GM18517 (cell line): ENCODE data around the gene NUP214.

Source experiments
- ATAC-seq: cut with Tn5 transposase; IDR thresholded peaks from one replicate; pipeline ENCODE4 v1.9.1; 2021; ENCODE audit warnings: mild to moderate bottlenecking, moderate library complexity; ENCODE audit not compliant: unreplicated experiment

NUP214 gene

GRCh38 chr9:131274674-131275331 lies 149.4 kb downstream of the NUP214 start:
- no peak for ATAC-seq

- ATAC-seq, result no peak
These were observed 150.1 kb downstream of the NUP214 start for GRCh38 chr9:131275332-131276093.

DNA sequence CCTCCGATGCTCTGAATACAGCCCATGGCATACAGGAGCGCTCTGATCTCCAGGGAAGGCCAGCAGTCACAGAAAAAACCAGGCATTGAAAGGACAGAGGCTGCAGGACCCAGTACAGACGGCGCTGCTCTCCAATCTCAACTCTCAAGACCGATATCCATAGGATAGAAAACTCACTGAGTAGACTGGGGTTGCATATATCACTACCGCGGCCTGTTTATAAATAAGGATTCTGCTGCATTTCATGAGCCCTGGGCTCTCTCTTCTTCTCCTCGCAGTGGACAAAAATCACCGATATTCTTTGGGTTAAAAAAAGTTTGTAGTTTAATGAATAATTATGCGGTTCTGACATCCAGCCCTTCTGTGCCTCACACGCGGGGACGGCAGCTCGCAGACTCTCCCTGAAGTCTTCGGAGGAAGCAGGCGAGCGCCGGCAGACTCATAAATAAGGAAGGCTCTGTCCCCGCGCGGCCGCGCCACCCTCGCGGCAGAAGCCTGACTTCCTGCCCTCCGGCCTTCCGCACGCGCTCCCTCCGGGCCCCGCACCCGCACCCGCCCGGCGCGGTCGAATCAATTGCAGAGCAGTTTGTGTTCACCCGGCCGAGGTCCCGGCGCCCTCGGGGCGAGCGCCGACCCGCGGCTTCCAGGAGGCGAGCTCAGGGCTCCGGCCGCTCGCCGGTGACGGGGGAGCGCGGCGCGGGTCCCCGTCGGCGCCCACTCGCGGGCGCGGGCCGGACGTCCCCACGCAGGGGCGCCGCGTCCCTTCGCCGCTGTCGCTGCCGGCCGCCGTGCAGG lies 150.9 kb downstream of the NUP214 start, which contains the start of gene FAM78A:
Gene FAM78A (minus strand): TSS at position 417 of the 795 bp plus-strand sequence. CDS start 331 bp downstream, at position 86.
- no peak for ATAC-seq

GRCh38 chr9:131276891-131277286 lies 151.5 kb downstream of the NUP214 start:
- ATAC-seq, result no peak

DNA sequence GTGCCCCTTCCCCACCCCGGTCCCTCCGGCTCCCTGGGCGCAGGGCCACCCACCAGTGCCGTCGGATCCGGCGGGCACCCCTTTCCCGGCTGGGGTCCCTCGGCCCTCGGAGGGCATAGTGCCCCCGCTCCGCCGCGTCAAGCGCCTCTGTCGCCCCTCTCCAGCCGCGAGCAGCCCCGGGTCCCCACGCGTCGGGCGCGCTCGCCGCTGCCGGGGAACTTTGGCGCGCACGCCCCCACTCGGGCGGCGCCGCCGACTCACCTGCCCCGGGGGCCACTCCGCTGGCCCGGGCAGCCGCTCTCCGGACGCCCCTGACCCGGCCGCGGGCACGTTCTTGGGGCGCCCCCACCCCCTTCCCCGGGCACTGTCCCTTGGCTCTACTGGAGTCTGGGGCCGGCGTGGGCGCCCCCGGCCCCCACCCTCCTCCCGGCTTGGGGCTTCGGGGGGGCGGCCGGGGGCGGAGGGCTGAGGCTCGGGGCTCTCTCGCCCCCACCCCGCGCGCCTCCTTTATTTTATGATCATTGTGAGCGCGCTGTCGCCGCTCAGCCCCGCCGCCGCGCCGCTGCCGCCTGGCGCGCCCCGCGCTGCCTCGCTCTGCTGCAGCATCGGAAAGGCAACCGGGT lies 152.0 kb downstream of the NUP214 start:
- no peak for ATAC-seq

GRCh38 chr9:131277910-131278701 lies 152.7 kb downstream of the NUP214 start:
- no peak for ATAC-seq

DNA sequence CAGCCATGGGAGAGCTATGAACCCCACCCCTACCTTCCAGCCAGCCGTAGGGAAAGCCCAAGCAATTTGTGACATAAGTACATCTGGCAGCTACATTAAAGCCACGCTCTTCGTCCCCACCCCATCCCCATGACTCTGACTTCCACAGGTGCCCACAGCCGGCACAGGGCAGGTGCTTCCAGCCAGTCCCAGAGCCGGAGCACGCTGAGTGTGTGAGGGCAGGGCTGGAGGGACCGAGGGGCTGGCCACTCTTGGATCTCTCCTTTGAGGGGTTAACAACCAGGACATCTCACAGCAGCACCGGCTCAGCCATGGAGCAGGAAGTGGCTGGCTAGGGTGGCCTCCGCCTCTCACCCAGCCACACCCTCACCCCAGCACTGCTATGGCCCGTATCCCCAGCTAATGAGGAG lies 153.3 kb downstream of the NUP214 start:
- no peak for ATAC-seq

DNA sequence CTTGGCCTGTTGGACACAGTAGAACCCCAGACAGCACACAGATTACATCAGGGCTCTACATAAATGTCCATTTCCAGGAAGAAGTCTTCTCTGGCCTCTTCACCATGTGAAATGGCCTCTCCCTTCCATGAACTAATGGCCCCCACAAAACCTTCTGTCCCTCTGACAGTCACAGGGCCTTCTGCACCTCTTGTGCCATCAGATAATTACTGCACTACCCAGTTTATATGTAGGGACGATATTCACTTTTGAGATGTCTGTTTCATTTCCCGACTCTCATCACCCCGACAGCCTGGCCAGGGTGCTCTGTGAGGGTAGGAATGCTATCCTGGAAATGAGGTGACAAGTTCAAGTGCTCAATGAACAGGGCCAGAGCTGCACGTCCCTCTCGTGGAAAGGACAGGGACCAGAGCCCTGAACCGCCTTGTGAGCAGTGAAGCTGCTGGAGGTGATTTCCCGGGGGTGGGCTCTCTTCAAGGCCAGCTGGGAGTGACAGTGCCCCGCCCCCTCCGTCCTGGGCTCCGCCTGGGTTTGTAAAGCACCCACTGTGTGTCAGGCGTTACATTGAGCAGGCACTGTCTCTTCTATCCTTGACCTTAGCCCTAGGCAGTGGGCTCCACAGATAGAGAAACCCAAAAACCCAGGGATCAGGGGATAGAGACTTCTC lies 153.9 kb downstream of the NUP214 start:
- ATAC-seq, result no peak

DNA sequence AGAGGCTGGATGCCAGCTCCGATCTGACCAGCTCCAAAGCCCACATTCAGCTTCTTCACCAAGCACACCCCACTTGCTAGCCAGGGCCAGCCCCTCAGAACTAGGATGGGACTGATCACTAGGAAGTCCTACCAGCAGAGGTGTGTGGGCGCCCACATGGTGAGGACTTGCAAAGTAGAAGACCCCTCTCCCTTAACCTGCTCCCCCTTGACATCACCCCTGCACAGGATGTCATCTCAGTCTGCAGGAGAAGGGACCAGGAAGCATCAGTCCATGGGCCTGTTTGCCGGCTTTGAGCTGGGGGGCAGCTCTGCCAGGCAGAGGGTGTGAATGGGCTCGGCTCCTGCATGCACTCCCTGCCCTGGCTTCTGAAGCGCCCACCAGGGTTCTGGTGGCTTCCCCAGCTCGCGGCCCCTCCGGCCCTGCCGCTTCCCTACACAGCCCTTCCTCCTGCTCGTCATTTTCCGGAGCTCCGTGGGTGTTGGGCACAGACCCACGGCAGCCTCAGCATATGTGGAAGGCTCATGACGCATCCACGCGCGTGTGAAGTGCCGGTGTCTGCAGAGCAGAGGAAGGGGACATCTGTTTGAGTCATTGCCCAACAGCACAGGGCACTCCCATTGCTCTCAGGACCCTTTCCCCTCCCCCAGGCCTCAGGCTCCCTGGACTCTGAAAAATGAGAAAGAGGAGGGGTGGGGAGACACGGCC lies 154.6 kb downstream of the NUP214 start:
- ATAC-seq, result no peak

DNA sequence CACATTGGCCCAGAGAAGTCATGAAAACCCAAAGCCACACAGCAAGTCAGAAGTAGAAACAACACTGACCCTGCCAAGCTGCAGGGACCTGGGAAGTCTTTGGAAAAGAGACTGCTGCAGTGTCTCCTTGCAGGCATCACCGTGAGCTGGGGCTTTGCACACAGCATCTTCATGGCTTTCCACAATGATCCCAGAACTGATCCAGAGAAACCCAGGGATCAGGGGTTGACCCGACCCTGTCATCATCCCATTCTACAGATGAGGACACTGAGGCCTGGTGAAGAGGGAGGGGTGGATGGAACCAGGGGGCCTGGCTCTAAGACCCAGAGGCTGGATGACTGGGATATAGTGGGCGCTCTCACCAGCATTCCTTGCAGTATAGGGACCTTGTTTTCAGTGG lies 155.3 kb downstream of the NUP214 start:
- ATAC-seq, result no peak

DNA sequence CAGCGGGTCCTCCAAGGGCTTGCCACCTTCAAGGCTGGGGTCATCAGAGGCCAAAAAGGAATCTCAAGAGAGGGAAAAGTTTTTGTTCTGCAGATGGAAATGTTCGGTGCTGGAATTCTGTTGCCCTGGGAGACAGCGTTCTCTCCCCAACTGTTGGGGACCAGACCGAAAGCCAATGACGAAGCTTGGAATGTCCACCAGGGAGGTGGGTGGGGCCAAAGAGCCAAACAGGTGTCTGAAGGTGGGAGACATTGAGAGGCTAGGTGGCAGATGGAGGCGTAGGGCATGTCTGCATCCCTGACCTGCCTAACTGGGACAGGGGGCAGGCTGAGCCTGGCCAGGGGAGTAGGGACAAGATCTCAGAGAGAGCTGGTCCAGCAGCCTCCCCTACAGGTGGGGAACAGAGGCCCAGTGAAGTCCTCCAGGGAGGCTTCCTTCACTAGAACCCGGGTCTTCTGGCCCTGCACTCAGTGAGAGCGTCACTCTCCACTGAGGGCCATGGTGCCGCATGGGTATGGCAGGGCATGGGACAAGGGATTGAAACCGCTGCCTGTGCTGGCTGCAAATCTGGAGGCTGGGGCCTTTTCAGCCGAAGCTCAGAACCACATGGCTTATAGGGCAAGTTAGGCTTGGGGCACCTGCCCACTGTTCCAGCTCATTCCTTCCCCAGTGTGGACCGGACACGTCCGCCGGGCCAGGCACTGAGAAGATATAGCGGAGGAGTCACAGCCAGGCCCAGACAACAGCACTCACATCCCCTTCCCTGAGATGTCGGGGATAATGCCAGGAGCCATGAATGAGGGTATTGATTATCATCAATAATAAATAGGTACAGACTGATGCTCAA lies 156.0 kb downstream of the NUP214 start:
- no peak for ATAC-seq

DNA sequence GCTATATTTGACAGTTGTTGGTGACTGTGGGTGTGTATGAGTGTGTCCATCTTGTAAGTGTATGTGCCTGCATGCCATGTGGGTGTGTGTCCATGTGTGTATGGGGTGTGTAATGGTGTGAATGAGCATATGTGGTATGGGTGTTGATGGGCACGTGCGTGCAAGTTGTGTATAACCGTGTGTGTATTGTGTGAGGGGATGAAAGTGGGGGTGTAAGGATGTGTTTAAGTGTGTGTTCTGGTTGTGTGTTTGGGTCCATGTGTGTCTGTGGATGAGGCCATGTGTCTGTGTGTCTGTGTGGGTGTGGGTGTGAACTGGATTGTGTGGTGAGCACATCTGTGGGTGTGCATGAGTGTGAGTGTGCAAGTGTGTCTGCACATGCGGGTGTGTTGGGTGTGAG lies 156.8 kb downstream of the NUP214 start:
- ATAC-seq, result no peak

GRCh38 chr9:131282688-131283422 lies 157.5 kb downstream of the NUP214 start:
- ATAC-seq, result no peak
